Measurements from ENCODE around the gene SNX9. TPM values are rescaled to one million over a fixed set of nuclear protein-coding genes. Genes with fewer than 3 reads are reported as not detected.

Gene SNX9
- total and polyA plus RNA-seq, 7 donors: 18.4 to 30.7 (median 26.5) TPM

- ATAC-seq (no peak), DNase-seq (no peak)
- Histone ChIP-seq H3K9me3 (no peaks in the 10 kb centered on the region), H3K27ac (peak overlapping the region; percentile 3), H3K4me3 (no peak overlapping the region), H3K36me3 (ENCODE audit: insufficient read depth in 1 of 2, low read depth in 1 of 2) (peaks cover 3 to 80% of the 10 kb centered on the region in 2 donors), H3K4me1 (peaks cover 6% of the 10 kb centered on the region), H3K27me3 (ENCODE audit: insufficient read depth in 3 of 3, low read length in 2 of 3) (no peaks in the 10 kb centered on the region)
- 80 to 88% (median 87%) methylated on average over 11 of the region's 11 CpGs for WGBS, 3 donors
- intact Hi-C loops (cut with DNase I): no loop called here
- no peak for TF ChIP-seq CTCF (IDR thresholded peaks at IDR 0.05)
These were observed 82.7 kb downstream of the SNX9 start for GRCh38 chr6:157905590-157906342.

- WGBS, 3 donors: 57 to 62% (median 59%) methylated on average over 2 of the region's 2 CpGs
- Histone ChIP-seq H3K4me1 (peaks cover 6% of the 10 kb centered on the region), H3K27ac (no peak overlapping the region), H3K27me3 (ENCODE audit: insufficient read depth in 3 of 3, low read length in 2 of 3) (no peaks in the 10 kb centered on the region), H3K4me3 (no peak overlapping the region), H3K36me3 (ENCODE audit: insufficient read depth in 1 of 2, low read depth in 1 of 2) (peaks cover 5 to 84% of the 10 kb centered on the region in 2 donors), H3K9me3 (no peaks in the 10 kb centered on the region)
- no peak for ATAC-seq
- TF ChIP-seq CTCF (IDR thresholded peaks at IDR 0.05): no peak
- DNase-seq: no peak
- intact Hi-C loops (cut with DNase I): no loop called here
These were observed 83.6 kb downstream of the SNX9 start for GRCh38 chr6:157906537-157907061.

GRCh38 chr6:157907651-157908050 lies 84.6 kb downstream of the SNX9 start:
- no peak overlapping the region for H3K27ac ChIP-seq
- ATAC-seq: no peak

GRCh38 chr6:157908369-157909281 lies 85.6 kb downstream of the SNX9 start:
- H3K4me1 ChIP-seq: peaks cover 6% of the 10 kb centered on the region
- peaks cover 5 to 83% of the 10 kb centered on the region in 2 donors for H3K36me3 ChIP-seq (ENCODE audit: insufficient read depth in 1 of 2, low read depth in 1 of 2)
- intact Hi-C loops (cut with DNase I): no loop called here

More at GRCh38 chr6:157907651-157908050, 84.6 kb downstream of the SNX9 start:
- no peaks in the 10 kb centered on the region for H3K9me3 ChIP-seq
- peaks cover 5 to 84% of the 10 kb centered on the region in 2 donors for H3K36me3 ChIP-seq (ENCODE audit: insufficient read depth in 1 of 2, low read depth in 1 of 2)
- intact Hi-C loops (cut with DNase I): no loop called here
- peaks cover 6% of the 10 kb centered on the region for H3K4me1 ChIP-seq
- DNase-seq: no peak
- WGBS, 3 donors: 76 to 81% (median 78%) methylated on average over 7 of the region's 7 CpGs
- H3K27me3 ChIP-seq (ENCODE audit: insufficient read depth in 3 of 3, low read length in 2 of 3): no peaks in the 10 kb centered on the region
- TF ChIP-seq CTCF (IDR thresholded peaks at IDR 0.05): no peak
- no peak overlapping the region for H3K4me3 ChIP-seq

More at GRCh38 chr6:157908369-157909281, 85.6 kb downstream of the SNX9 start:
- Histone ChIP-seq H3K27me3 (ENCODE audit: insufficient read depth in 3 of 3, low read length in 2 of 3) (no peaks in the 10 kb centered on the region), H3K27ac (no peak overlapping the region), H3K9me3 (no peaks in the 10 kb centered on the region), H3K4me3 (no peak overlapping the region)
- 73 to 79% (median 74%) methylated on average over 7 of the region's 7 CpGs for WGBS, 3 donors
- TF ChIP-seq CTCF (IDR thresholded peaks at IDR 0.05): no peak
- no peak for DNase-seq
- ATAC-seq: no peak

All from psoas muscle (tissue), 8 donors.